ENCODE data around the gene ISCA2. TPM values are rescaled to one million over a fixed set of nuclear protein-coding genes. Genes with fewer than 3 reads are reported as not detected.

The ISCA2 gene
- total RNA-seq, 4 donors from 2014 or later: 4.1 to 32.4 (median 20.6) TPM

- no peak overlapping the region for H3K4me3 ChIP-seq
- H3K36me3 ChIP-seq: no peaks in the 10 kb centered on the region
- WGBS, 2 donors (ENCODE audit: low coverage in 1 of 2): 73 to 79% methylated on average over 2 to 21 of the region's 21 CpGs
- H3K27me3 ChIP-seq: no peaks in the 10 kb centered on the region
- TF ChIP-seq CTCF (IDR thresholded peaks at IDR 0.05): no peak
- no peak for TF ChIP-seq POLR2A (IDR thresholded peaks at IDR 0.05)
- no peak for TF ChIP-seq EP300 (IDR thresholded peaks at IDR 0.05; ENCODE audit: low read depth)
- TF ChIP-seq POLR2AphosphoS5 (IDR thresholded peaks at IDR 0.05): no peak
- in situ Hi-C loops (cut with MboI; ENCODE audit: low pct_ligation_motif_present in 1 of 4, low pct_unique_long_range_greater_than_20kb in 1 of 4, low sequenced_read_pairs in 3 of 4): no loop called here
- H3K9me3 ChIP-seq: no peaks in the 10 kb centered on the region
- intact Hi-C loops (cut with DNase I; ENCODE audit: low total_unique reads): no loop called here
- no peaks in the 10 kb centered on the region for H3K4me1 ChIP-seq
- no peak for DNase-seq
- no peak overlapping the region for H3K27ac ChIP-seq
Observed at GRCh38 chr14:74510223-74510931, 16.8 kb downstream of the ISCA2 start.

- in situ Hi-C loops (cut with MboI; ENCODE audit: low pct_ligation_motif_present in 1 of 4, low pct_unique_long_range_greater_than_20kb in 1 of 4, low sequenced_read_pairs in 3 of 4): no loop called here
- no peak for DNase-seq
- 80 to 100% methylated on average over 3 to 10 of the region's 10 CpGs for WGBS, 2 donors (ENCODE audit: low coverage in 1 of 2)
Observed at GRCh38 chr14:74510959-74511409, 17.4 kb downstream of the ISCA2 start.

DNA sequence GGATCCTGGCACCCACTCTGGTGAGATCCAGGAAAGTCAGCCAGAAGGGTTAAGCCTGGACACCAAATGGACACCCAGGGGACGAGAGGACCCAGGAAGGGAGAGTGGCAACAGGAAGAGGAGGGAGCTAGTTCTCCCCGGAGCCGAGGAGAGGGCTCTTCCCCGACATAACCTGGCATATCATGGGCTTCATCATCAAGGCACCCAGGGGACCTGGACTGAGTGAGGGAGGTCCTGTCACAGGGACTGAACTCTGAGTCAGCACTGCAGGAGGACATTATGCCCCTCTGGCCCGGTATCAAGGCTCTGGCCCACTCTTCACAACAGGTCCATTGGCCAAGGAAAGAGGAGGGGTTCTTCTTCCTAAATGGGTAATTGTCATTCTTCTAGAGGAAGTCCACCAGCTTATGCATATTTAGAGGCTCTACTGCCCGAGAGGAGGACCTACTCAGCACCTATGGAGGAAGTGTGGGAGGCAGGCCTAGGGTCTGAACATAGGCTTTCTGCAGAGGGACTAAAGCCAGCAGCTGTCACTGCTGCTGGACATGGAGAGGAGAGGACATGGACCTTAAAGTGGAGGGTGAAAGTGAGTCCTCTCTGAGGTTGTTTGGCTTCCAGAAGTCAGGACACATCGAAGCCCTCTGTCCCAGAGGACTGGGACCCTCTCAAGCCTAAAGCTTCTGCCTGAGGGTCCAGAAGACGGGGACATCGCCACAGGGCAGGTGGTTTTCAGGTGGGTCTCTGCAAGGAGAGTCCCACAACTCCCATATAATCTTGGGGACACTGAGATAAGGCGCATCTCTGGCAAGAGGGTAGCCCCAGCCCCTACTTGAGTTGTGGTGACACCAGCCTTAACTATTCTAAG is 18.6 kb downstream of the ISCA2 start:
- WGBS, 2 donors (ENCODE audit: low coverage in 1 of 2): 79 to 100% methylated on average over 1 to 10 of the region's 10 CpGs
- no peaks in the 10 kb centered on the region for H3K27me3 ChIP-seq
- TF ChIP-seq POLR2AphosphoS5 (IDR thresholded peaks at IDR 0.05) (no peak), CTCF (IDR thresholded peaks at IDR 0.05) (no peak), POLR2A (IDR thresholded peaks at IDR 0.05) (no peak), EP300 (IDR thresholded peaks at IDR 0.05; ENCODE audit: low read depth) (no peak)
- no peaks in the 10 kb centered on the region for H3K9me3 ChIP-seq
- no peak for DNase-seq
- H3K36me3 ChIP-seq: no peaks in the 10 kb centered on the region
- no peak overlapping the region for H3K4me3 ChIP-seq
- no peak overlapping the region for H3K27ac ChIP-seq
- in situ Hi-C loops (cut with MboI; ENCODE audit: low pct_ligation_motif_present in 1 of 4, low pct_unique_long_range_greater_than_20kb in 1 of 4, low sequenced_read_pairs in 3 of 4) (no loop called here), intact Hi-C loops (cut with DNase I; ENCODE audit: low total_unique reads) (no loop called here)
- no peaks in the 10 kb centered on the region for H3K4me1 ChIP-seq

More at GRCh38 chr14:74510959-74511409, 17.4 kb downstream of the ISCA2 start:
- no peaks in the 10 kb centered on the region for H3K9me3 ChIP-seq
- intact Hi-C loops (cut with DNase I; ENCODE audit: low total_unique reads): no loop called here
- no peaks in the 10 kb centered on the region for H3K36me3 ChIP-seq
- H3K4me3 ChIP-seq: no peak overlapping the region
- TF ChIP-seq CTCF (IDR thresholded peaks at IDR 0.05): no peak
- no peak for TF ChIP-seq POLR2AphosphoS5 (IDR thresholded peaks at IDR 0.05)
- no peak for TF ChIP-seq EP300 (IDR thresholded peaks at IDR 0.05; ENCODE audit: low read depth)
- no peak for TF ChIP-seq POLR2A (IDR thresholded peaks at IDR 0.05)
- no peaks in the 10 kb centered on the region for H3K4me1 ChIP-seq
- no peak overlapping the region for H3K27ac ChIP-seq
- H3K27me3 ChIP-seq: no peaks in the 10 kb centered on the region

DNA sequence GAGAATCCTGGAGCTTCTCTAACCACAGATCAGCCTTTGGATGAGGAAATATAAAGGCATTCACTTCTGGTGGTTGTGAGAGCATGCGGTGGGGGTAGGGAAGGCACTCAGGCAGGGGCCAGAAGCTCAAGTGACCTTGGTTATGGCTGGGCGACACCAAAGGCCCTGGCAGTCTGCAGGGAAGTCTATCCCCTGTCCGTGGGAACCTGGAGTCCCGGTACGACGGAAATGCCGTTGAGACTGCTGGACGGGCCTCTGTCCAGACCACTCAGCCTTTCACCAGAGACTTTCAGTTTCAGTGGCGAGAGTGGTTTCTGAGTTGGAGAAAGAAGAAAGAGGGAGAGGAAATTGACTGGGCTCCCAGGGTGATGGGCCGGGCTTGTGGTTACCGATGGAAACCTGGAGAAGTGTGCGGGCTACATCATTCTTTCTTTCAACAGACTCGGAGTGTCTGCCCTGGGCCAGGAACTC is 20.9 kb downstream of the ISCA2 start:
- 45% methylated on average over 13 of the region's 13 CpGs; no CpG with 5 or more reads in 1 of the 2 donors for WGBS, 2 donors (ENCODE audit: low coverage in 1 of 2)
- Histone ChIP-seq H3K27ac (peak overlapping the region in 2 of 4 donors; percentile 25), H3K27me3 (no peaks in the 10 kb centered on the region), H3K4me1 (no peaks in the 10 kb centered on the region), H3K9me3 (no peaks in the 10 kb centered on the region), H3K4me3 (no peak overlapping the region), H3K36me3 (no peaks in the 10 kb centered on the region)
- intact Hi-C loops (cut with DNase I; ENCODE audit: low total_unique reads) (no loop called here), in situ Hi-C loops (cut with MboI; ENCODE audit: low pct_ligation_motif_present in 1 of 4, low pct_unique_long_range_greater_than_20kb in 1 of 4, low sequenced_read_pairs in 3 of 4) (no loop called here)
- peak; percentile 20 for DNase-seq
- TF ChIP-seq CTCF (IDR thresholded peaks at IDR 0.05) (no peak), POLR2A (IDR thresholded peaks at IDR 0.05) (no peak), POLR2AphosphoS5 (IDR thresholded peaks at IDR 0.05) (no peak), EP300 (IDR thresholded peaks at IDR 0.05; ENCODE audit: low read depth) (no peak)
